HEK293 (cell line): Measurements from ENCODE around the gene KPNA6.

ENCODE experiments used
- GLIS1 ChIP-seq: fragments of 450-650 bp; formaldehyde crosslinking; IDR thresholded peaks from 2 replicates; pipeline ENCODE4 v1.5.1; 2016; ENCODE audit warnings: missing biosample characterization, missing genetic modification characterization
- KLF16 ChIP-seq: fragments of 450-650 bp; formaldehyde crosslinking; IDR thresholded peaks from 2 replicates; pipeline ENCODE4 v1.5.1; 2017; ENCODE audit warnings: missing biosample characterization, missing genetic modification characterization
- KLF8 ChIP-seq: fragments of 450-650 bp; formaldehyde crosslinking; IDR thresholded peaks from 2 replicates; pipeline ENCODE4 v1.5.1; 2016; ENCODE audit warnings: missing biosample characterization, missing genetic modification characterization
- OSR2 ChIP-seq: fragments of 450-650 bp; formaldehyde crosslinking; IDR thresholded peaks from 2 replicates; pipeline ENCODE4 v1.5.1; 2016; ENCODE audit warnings: missing biosample characterization, missing genetic modification characterization
- RBAK ChIP-seq: fragments of 450-650 bp; formaldehyde crosslinking; IDR thresholded peaks from 2 replicates; pipeline ENCODE4 v1.5.1; 2016; ENCODE audit warnings: missing biosample characterization, missing genetic modification characterization
- YY1 ChIP-seq: fragments of 450-650 bp; formaldehyde crosslinking; IDR thresholded peaks from 2 replicates; pipeline ENCODE4 v1.5.1; 2018; ENCODE audit warnings: missing biosample characterization, missing genetic modification characterization
- YY2 ChIP-seq: fragments of 450-650 bp; formaldehyde crosslinking; IDR thresholded peaks from 2 replicates; pipeline ENCODE4 v1.5.1; 2016; ENCODE audit warnings: missing biosample characterization, missing genetic modification characterization
- ZBTB21 ChIP-seq: fragments of 450-650 bp; formaldehyde crosslinking; IDR thresholded peaks from 2 replicates; pipeline ENCODE4 v1.5.1; 2017; ENCODE audit warnings: missing biosample characterization, missing genetic modification characterization
- ZEB2 ChIP-seq: fragments of 450-650 bp; formaldehyde crosslinking; IDR thresholded peaks from 2 replicates; pipeline ENCODE4 v1.5.1; 2016; ENCODE audit warnings: missing biosample characterization, missing genetic modification characterization
- ZFP41 ChIP-seq: fragments of 450-650 bp; formaldehyde crosslinking; IDR thresholded peaks from 2 replicates; pipeline ENCODE4 v1.5.1; 2016; ENCODE audit warnings: missing biosample characterization, missing genetic modification characterization, borderline replicate concordance
- ZNF239 ChIP-seq: fragments of 450-650 bp; formaldehyde crosslinking; IDR thresholded peaks from 2 replicates; pipeline ENCODE4 v1.5.1; 2016; ENCODE audit warnings: missing biosample characterization, missing genetic modification characterization
- ZNF24 ChIP-seq: fragments of 450-650 bp; formaldehyde crosslinking; IDR thresholded peaks from 2 replicates; pipeline ENCODE4 v1.5.1; 2016; ENCODE audit warnings: missing biosample characterization, missing genetic modification characterization
- ZNF610 ChIP-seq: fragments of 450-650 bp; formaldehyde crosslinking; IDR thresholded peaks from 2 replicates; pipeline ENCODE4 v1.5.1; 2016; ENCODE audit warnings: missing biosample characterization, missing genetic modification characterization, borderline replicate concordance
- ZNF621 ChIP-seq: fragments of 450-650 bp; formaldehyde crosslinking; IDR thresholded peaks from 2 replicates; pipeline ENCODE4 v1.5.1; 2017; ENCODE audit warnings: missing biosample characterization, missing genetic modification characterization
- ZNF629 ChIP-seq: fragments of 450-650 bp; formaldehyde crosslinking; IDR thresholded peaks from 2 replicates; pipeline ENCODE4 v1.5.1; 2017; ENCODE audit warnings: missing biosample characterization, missing genetic modification characterization
- TF ChIP-seq, protein P1 (sequence below): fragments of 450-650 bp; formaldehyde crosslinking; IDR thresholded peaks from 2 replicates; pipeline ENCODE4 v1.5.1; 2016; ENCODE audit warnings: missing biosample characterization, missing genetic modification characterization, borderline replicate concordance
- TF ChIP-seq, protein P2 (sequence below): fragments of 450-650 bp; formaldehyde crosslinking; optimal IDR thresholded peaks from 2 replicates; pipeline ENCODE3; 2016; ENCODE audit warnings: missing biosample characterization, mild to moderate bottlenecking, missing genetic modification characterization
- TF ChIP-seq, protein P3 (sequence below): fragments of 450-650 bp; formaldehyde crosslinking; IDR thresholded peaks from 2 replicates; pipeline ENCODE4 v1.5.1; 2016; ENCODE audit warnings: missing biosample characterization, missing genetic modification characterization
- TF ChIP-seq, protein P4 (sequence below): fragments of 450-650 bp; formaldehyde crosslinking; IDR thresholded peaks from 2 replicates; pipeline ENCODE4 v1.5.1; 2016; ENCODE audit warnings: missing biosample characterization, missing genetic modification characterization
- TF ChIP-seq, protein P5 (sequence below): fragments of 450-650 bp; formaldehyde crosslinking; IDR thresholded peaks from 2 replicates; pipeline ENCODE4 v1.5.1; 2016; ENCODE audit warnings: missing biosample characterization, missing genetic modification characterization, borderline replicate concordance
- TF ChIP-seq, protein P6 (sequence below): fragments of 450-650 bp; formaldehyde crosslinking; IDR thresholded peaks from 2 replicates; pipeline ENCODE4 v1.5.1; 2016; ENCODE audit warnings: missing biosample characterization, missing genetic modification characterization

Gene KPNA6

DNA sequence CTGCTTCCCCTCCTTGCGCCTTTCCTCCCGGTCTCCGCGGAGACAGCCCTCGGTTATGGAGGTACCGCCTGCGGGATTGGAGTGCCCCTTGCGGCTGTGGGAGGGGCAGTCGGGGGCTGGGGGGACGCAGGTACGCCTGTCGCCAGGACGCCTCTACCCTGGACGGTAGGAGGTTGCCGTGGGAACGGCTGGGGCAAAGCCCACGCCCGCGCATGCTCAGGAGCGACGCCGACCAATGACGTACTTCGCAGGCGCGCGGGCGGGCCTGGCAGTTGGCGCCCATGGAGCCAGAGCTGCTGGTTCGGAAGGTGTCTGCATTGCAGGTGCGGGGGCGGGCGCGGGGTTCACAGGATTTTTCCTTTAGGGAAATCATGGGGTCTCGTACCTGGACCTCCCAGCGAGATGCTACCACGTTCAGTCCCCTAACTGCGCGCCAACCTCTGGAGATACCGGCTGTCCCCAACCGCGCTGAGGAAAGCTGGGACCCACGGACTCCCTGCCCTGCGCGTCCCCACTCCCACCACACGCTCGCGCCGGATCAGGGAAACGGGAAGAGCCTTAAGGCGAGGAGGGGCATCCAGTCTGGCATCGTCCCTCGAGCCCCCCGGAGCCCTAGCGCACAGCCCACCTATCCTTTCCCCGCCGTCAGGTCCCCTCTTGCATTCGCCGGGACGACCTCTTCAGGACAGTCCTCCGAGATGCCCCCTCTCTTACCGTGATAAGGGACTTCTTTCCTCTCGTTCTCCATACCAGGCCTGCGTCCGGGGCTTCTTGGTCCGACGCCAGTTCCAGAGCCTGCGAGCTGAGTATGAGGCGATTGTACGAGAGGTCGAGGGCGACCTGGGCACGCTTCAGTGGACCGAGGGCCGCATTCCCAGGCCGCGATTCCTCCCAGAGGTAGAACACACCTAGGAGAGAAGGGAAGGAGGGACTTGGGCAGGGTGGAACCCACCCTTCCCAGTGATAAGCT lies 97.8 kb downstream of the KPNA6 start, which contains the start of gene IQCC (continued):
- peak; percentile 51; the same call in 1 of the 2 replicates for TF ChIP-seq GLIS1
- TF ChIP-seq, protein P1, sequence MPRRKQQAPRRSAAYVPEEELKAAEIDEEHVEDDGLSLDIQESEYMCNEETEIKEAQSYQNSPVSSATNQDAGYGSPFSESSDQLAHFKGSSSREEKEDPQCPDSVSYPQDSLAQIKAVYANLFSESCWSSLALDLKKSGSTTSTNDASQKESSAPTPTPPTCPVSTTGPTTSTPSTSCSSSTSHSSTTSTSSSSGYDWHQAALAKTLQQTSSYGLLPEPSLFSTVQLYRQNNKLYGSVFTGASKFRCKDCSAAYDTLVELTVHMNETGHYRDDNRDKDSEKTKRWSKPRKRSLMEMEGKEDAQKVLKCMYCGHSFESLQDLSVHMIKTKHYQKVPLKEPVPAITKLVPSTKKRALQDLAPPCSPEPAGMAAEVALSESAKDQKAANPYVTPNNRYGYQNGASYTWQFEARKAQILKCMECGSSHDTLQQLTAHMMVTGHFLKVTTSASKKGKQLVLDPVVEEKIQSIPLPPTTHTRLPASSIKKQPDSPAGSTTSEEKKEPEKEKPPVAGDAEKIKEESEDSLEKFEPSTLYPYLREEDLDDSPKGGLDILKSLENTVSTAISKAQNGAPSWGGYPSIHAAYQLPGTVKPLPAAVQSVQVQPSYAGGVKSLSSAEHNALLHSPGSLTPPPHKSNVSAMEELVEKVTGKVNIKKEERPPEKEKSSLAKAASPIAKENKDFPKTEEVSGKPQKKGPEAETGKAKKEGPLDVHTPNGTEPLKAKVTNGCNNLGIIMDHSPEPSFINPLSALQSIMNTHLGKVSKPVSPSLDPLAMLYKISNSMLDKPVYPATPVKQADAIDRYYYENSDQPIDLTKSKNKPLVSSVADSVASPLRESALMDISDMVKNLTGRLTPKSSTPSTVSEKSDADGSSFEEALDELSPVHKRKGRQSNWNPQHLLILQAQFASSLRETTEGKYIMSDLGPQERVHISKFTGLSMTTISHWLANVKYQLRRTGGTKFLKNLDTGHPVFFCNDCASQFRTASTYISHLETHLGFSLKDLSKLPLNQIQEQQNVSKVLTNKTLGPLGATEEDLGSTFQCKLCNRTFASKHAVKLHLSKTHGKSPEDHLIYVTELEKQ, result no peak
- TF ChIP-seq ZNF239 (tag by site-specific recombination), result 0 out of 2 replicates have a peak, but pooled peaks have one; percentile 34
- peak; percentile 88 for TF ChIP-seq ZNF629 (tag by site-specific recombination)
- peak; percentile 32; the same call in 1 of the 2 replicates for TF ChIP-seq YY1 (tag by site-specific recombination)
- no peak for TF ChIP-seq ZNF621 (tag by site-specific recombination)
- peak; percentile 73 for TF ChIP-seq ZEB2 (tag by site-specific recombination)
- no peak for TF ChIP-seq ZFP41 (tag by site-specific recombination)
- TF ChIP-seq, protein P2, sequence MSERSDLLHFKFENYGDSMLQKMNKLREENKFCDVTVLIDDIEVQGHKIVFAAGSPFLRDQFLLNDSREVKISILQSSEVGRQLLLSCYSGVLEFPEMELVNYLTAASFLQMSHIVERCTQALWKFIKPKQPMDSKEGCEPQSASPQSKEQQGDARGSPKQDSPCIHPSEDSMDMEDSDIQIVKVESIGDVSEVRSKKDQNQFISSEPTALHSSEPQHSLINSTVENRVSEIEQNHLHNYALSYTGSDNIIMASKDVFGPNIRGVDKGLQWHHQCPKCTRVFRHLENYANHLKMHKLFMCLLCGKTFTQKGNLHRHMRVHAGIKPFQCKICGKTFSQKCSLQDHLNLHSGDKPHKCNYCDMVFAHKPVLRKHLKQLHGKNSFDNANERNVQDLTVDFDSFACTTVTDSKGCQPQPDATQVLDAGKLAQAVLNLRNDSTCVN (tag by site-specific recombination), result peak; percentile 88
- TF ChIP-seq, protein P3, sequence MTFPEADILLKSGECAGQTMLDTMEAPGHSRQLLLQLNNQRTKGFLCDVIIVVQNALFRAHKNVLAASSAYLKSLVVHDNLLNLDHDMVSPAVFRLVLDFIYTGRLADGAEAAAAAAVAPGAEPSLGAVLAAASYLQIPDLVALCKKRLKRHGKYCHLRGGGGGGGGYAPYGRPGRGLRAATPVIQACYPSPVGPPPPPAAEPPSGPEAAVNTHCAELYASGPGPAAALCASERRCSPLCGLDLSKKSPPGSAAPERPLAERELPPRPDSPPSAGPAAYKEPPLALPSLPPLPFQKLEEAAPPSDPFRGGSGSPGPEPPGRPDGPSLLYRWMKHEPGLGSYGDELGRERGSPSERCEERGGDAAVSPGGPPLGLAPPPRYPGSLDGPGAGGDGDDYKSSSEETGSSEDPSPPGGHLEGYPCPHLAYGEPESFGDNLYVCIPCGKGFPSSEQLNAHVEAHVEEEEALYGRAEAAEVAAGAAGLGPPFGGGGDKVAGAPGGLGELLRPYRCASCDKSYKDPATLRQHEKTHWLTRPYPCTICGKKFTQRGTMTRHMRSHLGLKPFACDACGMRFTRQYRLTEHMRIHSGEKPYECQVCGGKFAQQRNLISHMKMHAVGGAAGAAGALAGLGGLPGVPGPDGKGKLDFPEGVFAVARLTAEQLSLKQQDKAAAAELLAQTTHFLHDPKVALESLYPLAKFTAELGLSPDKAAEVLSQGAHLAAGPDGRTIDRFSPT, result peak; percentile 80
- TF ChIP-seq, protein P4, sequence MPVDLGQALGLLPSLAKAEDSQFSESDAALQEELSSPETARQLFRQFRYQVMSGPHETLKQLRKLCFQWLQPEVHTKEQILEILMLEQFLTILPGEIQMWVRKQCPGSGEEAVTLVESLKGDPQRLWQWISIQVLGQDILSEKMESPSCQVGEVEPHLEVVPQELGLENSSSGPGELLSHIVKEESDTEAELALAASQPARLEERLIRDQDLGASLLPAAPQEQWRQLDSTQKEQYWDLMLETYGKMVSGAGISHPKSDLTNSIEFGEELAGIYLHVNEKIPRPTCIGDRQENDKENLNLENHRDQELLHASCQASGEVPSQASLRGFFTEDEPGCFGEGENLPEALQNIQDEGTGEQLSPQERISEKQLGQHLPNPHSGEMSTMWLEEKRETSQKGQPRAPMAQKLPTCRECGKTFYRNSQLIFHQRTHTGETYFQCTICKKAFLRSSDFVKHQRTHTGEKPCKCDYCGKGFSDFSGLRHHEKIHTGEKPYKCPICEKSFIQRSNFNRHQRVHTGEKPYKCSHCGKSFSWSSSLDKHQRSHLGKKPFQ (tag by site-specific recombination), result 0 out of 2 replicates have a peak, but pooled peaks have one; percentile 16
- TF ChIP-seq, protein P5, sequence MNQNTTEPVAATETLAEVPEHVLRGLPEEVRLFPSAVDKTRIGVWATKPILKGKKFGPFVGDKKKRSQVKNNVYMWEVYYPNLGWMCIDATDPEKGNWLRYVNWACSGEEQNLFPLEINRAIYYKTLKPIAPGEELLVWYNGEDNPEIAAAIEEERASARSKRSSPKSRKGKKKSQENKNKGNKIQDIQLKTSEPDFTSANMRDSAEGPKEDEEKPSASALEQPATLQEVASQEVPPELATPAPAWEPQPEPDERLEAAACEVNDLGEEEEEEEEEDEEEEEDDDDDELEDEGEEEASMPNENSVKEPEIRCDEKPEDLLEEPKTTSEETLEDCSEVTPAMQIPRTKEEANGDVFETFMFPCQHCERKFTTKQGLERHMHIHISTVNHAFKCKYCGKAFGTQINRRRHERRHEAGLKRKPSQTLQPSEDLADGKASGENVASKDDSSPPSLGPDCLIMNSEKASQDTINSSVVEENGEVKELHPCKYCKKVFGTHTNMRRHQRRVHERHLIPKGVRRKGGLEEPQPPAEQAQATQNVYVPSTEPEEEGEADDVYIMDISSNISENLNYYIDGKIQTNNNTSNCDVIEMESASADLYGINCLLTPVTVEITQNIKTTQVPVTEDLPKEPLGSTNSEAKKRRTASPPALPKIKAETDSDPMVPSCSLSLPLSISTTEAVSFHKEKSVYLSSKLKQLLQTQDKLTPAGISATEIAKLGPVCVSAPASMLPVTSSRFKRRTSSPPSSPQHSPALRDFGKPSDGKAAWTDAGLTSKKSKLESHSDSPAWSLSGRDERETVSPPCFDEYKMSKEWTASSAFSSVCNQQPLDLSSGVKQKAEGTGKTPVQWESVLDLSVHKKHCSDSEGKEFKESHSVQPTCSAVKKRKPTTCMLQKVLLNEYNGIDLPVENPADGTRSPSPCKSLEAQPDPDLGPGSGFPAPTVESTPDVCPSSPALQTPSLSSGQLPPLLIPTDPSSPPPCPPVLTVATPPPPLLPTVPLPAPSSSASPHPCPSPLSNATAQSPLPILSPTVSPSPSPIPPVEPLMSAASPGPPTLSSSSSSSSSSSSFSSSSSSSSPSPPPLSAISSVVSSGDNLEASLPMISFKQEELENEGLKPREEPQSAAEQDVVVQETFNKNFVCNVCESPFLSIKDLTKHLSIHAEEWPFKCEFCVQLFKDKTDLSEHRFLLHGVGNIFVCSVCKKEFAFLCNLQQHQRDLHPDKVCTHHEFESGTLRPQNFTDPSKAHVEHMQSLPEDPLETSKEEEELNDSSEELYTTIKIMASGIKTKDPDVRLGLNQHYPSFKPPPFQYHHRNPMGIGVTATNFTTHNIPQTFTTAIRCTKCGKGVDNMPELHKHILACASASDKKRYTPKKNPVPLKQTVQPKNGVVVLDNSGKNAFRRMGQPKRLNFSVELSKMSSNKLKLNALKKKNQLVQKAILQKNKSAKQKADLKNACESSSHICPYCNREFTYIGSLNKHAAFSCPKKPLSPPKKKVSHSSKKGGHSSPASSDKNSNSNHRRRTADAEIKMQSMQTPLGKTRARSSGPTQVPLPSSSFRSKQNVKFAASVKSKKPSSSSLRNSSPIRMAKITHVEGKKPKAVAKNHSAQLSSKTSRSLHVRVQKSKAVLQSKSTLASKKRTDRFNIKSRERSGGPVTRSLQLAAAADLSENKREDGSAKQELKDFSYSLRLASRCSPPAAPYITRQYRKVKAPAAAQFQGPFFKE (tag by site-specific recombination), result peak; percentile 92; the same call in 1 of the 2 replicates
- TF ChIP-seq ZNF610, result 0 out of 2 replicates have a peak, but pooled peaks have one; percentile 31
- TF ChIP-seq, protein P6, sequence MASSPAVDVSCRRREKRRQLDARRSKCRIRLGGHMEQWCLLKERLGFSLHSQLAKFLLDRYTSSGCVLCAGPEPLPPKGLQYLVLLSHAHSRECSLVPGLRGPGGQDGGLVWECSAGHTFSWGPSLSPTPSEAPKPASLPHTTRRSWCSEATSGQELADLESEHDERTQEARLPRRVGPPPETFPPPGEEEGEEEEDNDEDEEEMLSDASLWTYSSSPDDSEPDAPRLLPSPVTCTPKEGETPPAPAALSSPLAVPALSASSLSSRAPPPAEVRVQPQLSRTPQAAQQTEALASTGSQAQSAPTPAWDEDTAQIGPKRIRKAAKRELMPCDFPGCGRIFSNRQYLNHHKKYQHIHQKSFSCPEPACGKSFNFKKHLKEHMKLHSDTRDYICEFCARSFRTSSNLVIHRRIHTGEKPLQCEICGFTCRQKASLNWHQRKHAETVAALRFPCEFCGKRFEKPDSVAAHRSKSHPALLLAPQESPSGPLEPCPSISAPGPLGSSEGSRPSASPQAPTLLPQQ (tag by site-specific recombination), result peak; percentile 67
- peak; percentile 57; the same call in 1 of the 2 replicates for TF ChIP-seq KLF16 (tag by site-specific recombination)
- TF ChIP-seq YY2 (tag by site-specific recombination), result no peak
- TF ChIP-seq ZNF24, result 0 out of 2 replicates have a peak, but pooled peaks have one; percentile 55
- no peak for TF ChIP-seq KLF8 (tag by site-specific recombination)
- peak; percentile 13; the same call in 1 of the 2 replicates for TF ChIP-seq OSR2
- TF ChIP-seq ZBTB21 (tag by site-specific recombination), result peak; percentile 51
- TF ChIP-seq RBAK, result no peak
